ENCODE data around the gene PWWP2B. TPM values are rescaled to one million over a fixed set of nuclear protein-coding genes. Genes with fewer than 3 reads are reported as not detected.

PWWP2B gene
- total RNA-seq, 1 donor from 2014 or later: 27.1 TPM

DNA sequence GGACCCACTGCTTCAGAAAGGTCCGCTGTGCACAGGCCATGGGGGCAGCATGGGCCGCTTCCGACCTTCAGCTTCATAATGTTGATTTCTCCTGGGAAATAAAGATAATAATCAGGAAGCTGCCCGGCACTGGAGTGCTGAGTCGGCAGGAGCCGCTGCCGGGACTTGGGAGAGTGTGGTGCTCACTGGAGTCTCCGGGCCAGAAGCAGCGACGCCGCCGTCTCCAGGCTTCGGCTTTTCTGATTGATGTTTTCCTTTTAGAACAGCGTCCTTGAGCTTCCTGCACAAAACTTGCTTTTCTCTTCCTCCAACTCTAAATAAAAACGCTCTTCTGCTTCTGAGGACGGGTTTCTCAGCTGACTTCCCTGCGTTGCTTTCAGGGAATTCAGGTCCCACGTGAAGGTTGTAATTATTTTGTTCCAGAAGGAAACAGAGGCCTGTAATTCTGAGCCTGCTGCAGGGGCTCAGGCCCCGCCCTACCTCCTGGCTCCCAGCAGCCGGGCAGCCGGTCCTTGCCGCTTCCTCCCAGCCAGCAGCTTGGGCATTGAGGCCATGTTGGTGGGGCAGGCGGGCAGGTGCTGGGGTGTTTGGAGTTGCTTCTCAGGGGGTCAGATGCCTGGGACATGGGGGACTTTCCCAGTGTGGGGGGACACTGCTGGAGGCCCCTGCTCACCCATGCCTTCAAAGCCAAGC is 14.7 kb downstream of the PWWP2B start:
- Histone ChIP-seq H3K36me3 (ENCODE audit: control insufficient read depth, insufficient read depth, low read length) (no peaks in the 10 kb centered on the region), H3K27me3 (ENCODE audit: control insufficient read depth, insufficient read depth, low read length) (no peaks in the 10 kb centered on the region), H3K4me3 (ENCODE audit: low read depth, low read length) (no peak overlapping the region)
- TF ChIP-seq, protein P1, sequence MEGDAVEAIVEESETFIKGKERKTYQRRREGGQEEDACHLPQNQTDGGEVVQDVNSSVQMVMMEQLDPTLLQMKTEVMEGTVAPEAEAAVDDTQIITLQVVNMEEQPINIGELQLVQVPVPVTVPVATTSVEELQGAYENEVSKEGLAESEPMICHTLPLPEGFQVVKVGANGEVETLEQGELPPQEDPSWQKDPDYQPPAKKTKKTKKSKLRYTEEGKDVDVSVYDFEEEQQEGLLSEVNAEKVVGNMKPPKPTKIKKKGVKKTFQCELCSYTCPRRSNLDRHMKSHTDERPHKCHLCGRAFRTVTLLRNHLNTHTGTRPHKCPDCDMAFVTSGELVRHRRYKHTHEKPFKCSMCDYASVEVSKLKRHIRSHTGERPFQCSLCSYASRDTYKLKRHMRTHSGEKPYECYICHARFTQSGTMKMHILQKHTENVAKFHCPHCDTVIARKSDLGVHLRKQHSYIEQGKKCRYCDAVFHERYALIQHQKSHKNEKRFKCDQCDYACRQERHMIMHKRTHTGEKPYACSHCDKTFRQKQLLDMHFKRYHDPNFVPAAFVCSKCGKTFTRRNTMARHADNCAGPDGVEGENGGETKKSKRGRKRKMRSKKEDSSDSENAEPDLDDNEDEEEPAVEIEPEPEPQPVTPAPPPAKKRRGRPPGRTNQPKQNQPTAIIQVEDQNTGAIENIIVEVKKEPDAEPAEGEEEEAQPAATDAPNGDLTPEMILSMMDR (IDR thresholded peaks at IDR 0.05; ENCODE audit: insufficient read depth, low read length, poor library complexity, severe bottlenecking): no peak
- no peak for DNase-seq (ENCODE audit: low read depth)

DNA sequence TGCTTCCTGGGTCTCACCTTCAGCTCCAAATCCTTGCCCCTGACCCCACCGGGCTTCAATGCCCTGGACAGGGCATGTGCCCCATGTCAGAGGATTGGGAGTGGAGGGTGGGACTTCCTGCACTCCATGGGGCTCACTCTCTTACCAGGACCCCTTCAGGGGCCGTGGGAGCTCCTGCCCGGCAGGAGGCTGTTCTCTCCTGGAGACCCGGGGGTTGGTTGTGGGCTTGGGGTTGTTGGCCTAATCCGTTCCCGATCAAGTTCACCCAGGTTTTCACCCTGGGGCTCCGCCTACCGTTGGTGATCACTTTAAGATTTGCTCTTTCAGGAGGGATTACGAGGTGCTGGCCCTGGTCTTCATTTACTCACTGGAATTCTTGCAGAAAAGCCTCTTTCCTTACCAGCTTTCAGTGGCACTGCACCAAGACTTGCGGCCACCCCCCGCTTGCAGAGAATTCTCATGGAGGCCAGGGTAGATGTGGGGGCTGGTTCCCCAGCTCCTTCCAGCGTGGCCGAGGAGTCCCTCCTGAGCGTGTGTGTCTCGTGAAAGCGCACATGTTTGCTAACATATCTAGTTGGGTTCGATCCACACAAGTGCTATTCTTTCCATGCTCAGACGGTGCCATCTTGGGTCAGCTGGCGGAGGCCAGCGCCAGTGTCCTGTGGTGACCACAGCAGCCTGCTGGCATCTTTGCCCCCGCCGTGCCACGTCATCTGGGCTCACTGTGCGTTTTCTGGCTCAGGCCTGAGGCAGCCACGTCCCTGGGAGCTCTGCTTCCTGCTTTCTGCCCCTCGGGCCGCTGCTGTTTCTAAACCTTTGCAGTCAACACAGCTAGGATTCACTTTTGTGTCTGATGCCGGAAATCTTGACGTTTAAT is 15.6 kb downstream of the PWWP2B start:
- no peaks in the 10 kb centered on the region for H3K27me3 ChIP-seq (ENCODE audit: control insufficient read depth, insufficient read depth, low read length)
- no peak for DNase-seq (ENCODE audit: low read depth)
- TF ChIP-seq, protein P1 (IDR thresholded peaks at IDR 0.05; ENCODE audit: insufficient read depth, low read length, poor library complexity, severe bottlenecking): no peak
- no peaks in the 10 kb centered on the region for H3K36me3 ChIP-seq (ENCODE audit: control insufficient read depth, insufficient read depth, low read length)
- no peak overlapping the region for H3K4me3 ChIP-seq (ENCODE audit: low read depth, low read length)

DNA sequence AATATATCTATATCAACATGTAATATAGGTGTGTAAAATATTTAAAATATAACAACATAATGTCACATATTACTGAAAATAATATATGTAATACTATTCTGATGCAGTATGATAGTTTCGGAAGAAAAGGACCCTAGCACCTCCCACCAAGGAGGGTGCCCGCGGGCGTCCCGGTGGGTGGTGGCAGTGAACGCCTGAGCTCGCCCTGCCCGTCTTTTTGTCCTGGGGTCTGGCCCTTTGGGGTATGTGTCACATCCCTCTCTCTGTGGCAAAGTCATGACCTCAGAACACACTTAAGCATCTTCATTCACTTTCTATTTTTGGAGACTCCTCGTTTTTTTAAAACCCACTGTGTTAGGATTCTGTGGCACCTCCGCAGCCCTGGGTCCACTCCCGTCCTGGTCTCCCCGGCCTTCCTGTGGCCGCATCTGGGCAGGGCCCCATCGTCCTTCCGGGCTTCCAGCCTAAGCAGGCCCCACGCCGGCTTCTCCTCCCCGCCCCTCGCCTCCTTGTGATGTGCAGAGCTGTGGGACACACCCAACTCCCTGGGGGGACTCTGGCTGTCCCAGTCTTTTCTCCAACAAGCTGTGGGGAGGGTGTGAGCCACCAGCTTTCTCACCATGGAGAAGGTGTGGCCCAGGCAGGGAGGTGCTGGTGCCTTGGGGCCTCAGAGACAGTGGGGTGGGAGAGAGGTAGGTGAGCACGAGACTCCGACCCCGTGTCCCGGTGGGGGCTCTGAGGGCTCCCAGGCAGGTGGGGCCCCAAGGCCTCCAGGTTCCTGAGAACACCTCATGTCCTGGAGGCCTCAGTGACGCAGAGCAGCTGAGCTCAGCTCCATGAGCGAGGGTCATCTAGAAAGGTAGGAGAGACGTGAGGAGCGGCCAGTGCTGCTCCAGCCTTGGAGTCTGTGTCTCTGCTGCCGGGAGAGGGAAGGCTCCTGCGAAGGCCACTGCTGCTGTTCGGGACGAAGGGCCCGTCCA is 16.5 kb downstream of the PWWP2B start:
- TF ChIP-seq, protein P1 (IDR thresholded peaks at IDR 0.05; ENCODE audit: insufficient read depth, low read length, poor library complexity, severe bottlenecking): no peak
- H3K36me3 ChIP-seq (ENCODE audit: control insufficient read depth, insufficient read depth, low read length): no peaks in the 10 kb centered on the region
- H3K27me3 ChIP-seq (ENCODE audit: control insufficient read depth, insufficient read depth, low read length): no peaks in the 10 kb centered on the region
- no peak for DNase-seq (ENCODE audit: low read depth)
- no peak overlapping the region for H3K4me3 ChIP-seq (ENCODE audit: low read depth, low read length)

DNA sequence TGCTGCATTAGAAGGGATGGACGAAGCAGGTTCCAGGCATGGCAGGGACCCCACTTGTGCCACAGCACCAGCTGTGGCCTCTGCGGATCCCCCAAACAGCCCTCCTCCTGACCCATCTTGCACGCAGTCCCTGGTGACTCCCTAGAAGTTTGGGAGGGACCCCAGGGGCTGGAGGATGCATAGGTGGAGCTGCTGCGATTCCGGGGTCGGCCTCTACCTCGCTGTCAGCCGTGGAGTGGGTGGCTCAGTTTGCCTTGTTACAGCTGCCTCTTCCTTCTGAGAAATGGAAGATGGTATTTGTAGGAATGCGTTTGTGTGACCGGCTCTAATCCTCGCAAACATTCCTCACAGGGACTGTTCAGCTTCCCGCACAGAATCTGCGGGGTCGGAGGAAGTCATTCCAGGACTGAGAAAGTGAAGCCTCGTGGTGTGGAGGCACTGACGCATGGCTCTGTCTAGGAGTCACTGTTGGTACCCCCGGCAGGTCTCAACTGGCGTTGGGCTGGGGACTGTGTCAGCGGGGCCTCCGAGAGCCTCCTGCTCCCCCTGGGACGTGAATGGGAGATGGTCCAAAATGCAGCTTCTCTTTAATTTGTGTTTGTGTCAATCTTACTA is 17.5 kb downstream of the PWWP2B start:
- Histone ChIP-seq H3K4me3 (ENCODE audit: low read depth, low read length) (no peak overlapping the region), H3K36me3 (ENCODE audit: control insufficient read depth, insufficient read depth, low read length) (no peaks in the 10 kb centered on the region), H3K27me3 (ENCODE audit: control insufficient read depth, insufficient read depth, low read length) (no peaks in the 10 kb centered on the region)
- TF ChIP-seq, protein P1 (IDR thresholded peaks at IDR 0.05; ENCODE audit: insufficient read depth, low read length, poor library complexity, severe bottlenecking): no peak
- DNase-seq (ENCODE audit: low read depth): no peak

DNA sequence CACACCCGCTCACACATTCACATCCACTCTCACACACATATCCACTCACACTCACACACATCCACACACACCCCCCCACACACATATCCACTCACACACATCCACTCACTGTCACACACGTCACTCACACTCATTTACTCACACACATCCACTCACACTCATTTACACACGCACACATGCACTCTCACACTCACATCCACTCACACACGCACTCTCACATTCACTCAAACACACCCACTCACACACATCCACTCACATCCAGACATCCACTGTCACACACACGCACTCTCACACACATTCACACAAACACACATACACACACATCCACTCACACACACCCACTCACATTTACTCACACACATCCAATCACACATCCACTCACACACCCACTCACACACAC is 18.3 kb downstream of the PWWP2B start:
- H3K36me3 ChIP-seq (ENCODE audit: control insufficient read depth, insufficient read depth, low read length): no peaks in the 10 kb centered on the region
- DNase-seq (ENCODE audit: low read depth): no peak
- TF ChIP-seq, protein P1 (IDR thresholded peaks at IDR 0.05; ENCODE audit: insufficient read depth, low read length, poor library complexity, severe bottlenecking): no peak
- no peaks in the 10 kb centered on the region for H3K27me3 ChIP-seq (ENCODE audit: control insufficient read depth, insufficient read depth, low read length)
- H3K4me3 ChIP-seq (ENCODE audit: low read depth, low read length): no peak overlapping the region

Data from kidney epithelial cell (primary cell).